ENCODE results near the gene GSTT2. TPM values are rescaled to one million over a fixed set of nuclear protein-coding genes. Genes with fewer than 3 reads are reported as not detected.

The GSTT2 gene
- total and polyA plus RNA-seq, 11 donors: 0.30 to 2.1 (median 0.60) TPM; not detected in 8

- H3K9me3 ChIP-seq: no peaks in the 10 kb centered on the region
- no peaks in the 10 kb centered on the region for H3K36me3 ChIP-seq
- no peak overlapping the region for H3K4me3 ChIP-seq
- DNase-seq (no peak), ATAC-seq (no peak)
- H3K27ac ChIP-seq: no peak overlapping the region
- H3K27me3 ChIP-seq: no peaks in the 10 kb centered on the region
- TF ChIP-seq POLR2A (IDR thresholded peaks at IDR 0.05) (no peak), CTCF (IDR thresholded peaks at IDR 0.05) (no peak)
- intact Hi-C loops (cut with DNase I): loop anchor here in 8 of 10 donors (5.0 to 10.0 kb wide), 6 partner anchors 59 to 173 kb away; no protein-coding TSS in a partner anchor
- 72 to 86% (median 78%) methylated on average over 9 of the region's 9 CpGs for WGBS, 4 donors
- H3K4me1 ChIP-seq: peaks cover 0 to 17% (median 7%) of the 10 kb centered on the region in 12 donors
Measured at GRCh38 chr22:24003887-24004286, 24.0 kb downstream of the GSTT2 start.

- 26 to 40% (median 32%) methylated on average over 6 of the region's 6 CpGs for WGBS, 4 donors
- DNase-seq: peak; percentile 72 to 96 (median 87)
Measured at GRCh38 chr22:24005201-24005600, 25.3 kb downstream of the GSTT2 start, which contains the start of gene GSTT4. TSS of gene GSTT4 (minus strand) at chr22:24005453. CDS start at chr22:24005356, 97 bp downstream.

GRCh38 chr22:24006207-24006913, 26.4 kb downstream of the GSTT2 start:
- no peaks in the 10 kb centered on the region for H3K36me3 ChIP-seq
- no peak overlapping the region for H3K4me3 ChIP-seq
- H3K4me1 ChIP-seq: peaks cover 0 to 19% (median 7%) of the 10 kb centered on the region in 12 donors
- intact Hi-C loops (cut with DNase I): loop anchor here in 8 of 10 donors (2.0 to 10.0 kb wide), 7 partner anchors 54 to 168 kb away; no protein-coding TSS in a partner anchor
- H3K27ac ChIP-seq: peak overlapping the region in 3 of 12 donors; percentile 68 to 74 (median 71)
- no peak for TF ChIP-seq POLR2A (IDR thresholded peaks at IDR 0.05)
- H3K27me3 ChIP-seq: no peaks in the 10 kb centered on the region
- 67 to 89% (median 72%) methylated on average over 4 to 10 of the region's 10 CpGs for WGBS, 4 donors
- DNase-seq (no peak), ATAC-seq (no peak)
- H3K9me3 ChIP-seq: no peaks in the 10 kb centered on the region

More at GRCh38 chr22:24005201-24005600, 25.3 kb downstream of the GSTT2 start, which contains the start of gene GSTT4:
- no peak for TF ChIP-seq CTCF (IDR thresholded peaks at IDR 0.05)
- TF ChIP-seq POLR2A (IDR thresholded peaks at IDR 0.05): no peak
- intact Hi-C loops (cut with DNase I): loop anchor here in 8 of 10 donors (5.0 to 10.0 kb wide), 6 partner anchors 53 to 170 kb away; no protein-coding TSS in a partner anchor
- peaks cover 0 to 17% (median 7%) of the 10 kb centered on the region in 12 donors for H3K4me1 ChIP-seq
- no peaks in the 10 kb centered on the region for H3K36me3 ChIP-seq
- peak; percentile 92 to 98 (median 96) for ATAC-seq
- H3K9me3 ChIP-seq: no peaks in the 10 kb centered on the region
- no peaks in the 10 kb centered on the region for H3K27me3 ChIP-seq
- H3K27ac ChIP-seq: peak within 1 kb of the TSS in 10 of 12 donors; percentile 13 to 74 (median 57)
- H3K4me3 ChIP-seq: no peak within 1 kb of the TSS

- ATAC-seq (no peak), DNase-seq (no peak)
- TF ChIP-seq POLR2A (IDR thresholded peaks at IDR 0.05): no peak
- TF ChIP-seq CTCF (IDR thresholded peaks at IDR 0.05): no peak
- no peaks in the 10 kb centered on the region for H3K9me3 ChIP-seq
- intact Hi-C loops (cut with DNase I): loop anchor here in 8 of 10 donors (2.0 to 10.0 kb wide), 7 partner anchors 55 to 168 kb away; no protein-coding TSS in a partner anchor
- H3K36me3 ChIP-seq: no peaks in the 10 kb centered on the region
- peaks cover 0 to 22% (median 8%) of the 10 kb centered on the region in 12 donors for H3K4me1 ChIP-seq
- H3K27ac ChIP-seq: no peak overlapping the region
- H3K4me3 ChIP-seq: no peak overlapping the region
- 85 to 96% (median 91%) methylated on average over 6 of the region's 6 CpGs for WGBS, 4 donors
- no peaks in the 10 kb centered on the region for H3K27me3 ChIP-seq
Measured at GRCh38 chr22:24006914-24007214, 26.9 kb downstream of the GSTT2 start.

All from heart left ventricle (tissue), 16 donors.